Esophagus muscularis mucosa (tissue), 4 donors: Measurements from ENCODE around the gene FBRS. TPM values are rescaled to one million over a fixed set of nuclear protein-coding genes. Genes with fewer than 3 reads are reported as not detected.

Experiments used
- DNase-seq: peaks from one replicate; pipeline ENCODE4 v3.0.0-alpha.2; 2017; ENCODE audit errors: extremely low spot score
- H3K27ac ChIP-seq, 4 donors: fragments of 200-600 bp; sonication (generic); replicated peaks in 1 of 4; 1 replicate in 3 of 4; 2 replicates in 1 of 4; pipeline ENCODE4 v1.5.1; 2016 to 2019; ENCODE audit warnings: mild to moderate bottlenecking in 1 of 4
- H3K27me3 ChIP-seq, 4 donors: fragments of 200-600 bp; sonication (generic); one replicate each; pipeline versions ENCODE4 v1.5.1 to v1.6.0; 2016 to 2019
- H3K36me3 ChIP-seq, 4 donors: fragments of 200-600 bp; sonication (generic); one replicate each; pipeline ENCODE4 v1.5.1; 2016 to 2019
- H3K4me1 ChIP-seq, 4 donors: fragments of 200-600 bp; sonication (generic); one replicate each; pipeline ENCODE4 v1.5.1; 2016 to 2019
- H3K4me3 ChIP-seq, 4 donors: fragments of 200-600 bp; sonication (generic); 1 replicate in 2 of 4; 2 replicates in 2 of 4; pipeline ENCODE4 v1.5.1; 2016 to 2019; ENCODE audit warnings: mild to moderate bottlenecking in 4 of 4, moderate library complexity in 1 of 4
- H3K9me3 ChIP-seq, 4 donors: fragments of 200-600 bp; sonication (generic); 1 replicate in 3 of 4; 2 replicates in 1 of 4; pipeline ENCODE4 v1.5.1; 2016 to 2019
- EP300 ChIP-seq: sonication (generic); formaldehyde crosslinking; IDR thresholded peaks from one replicate; pipeline ENCODE4 v1.6.1; 2017; ENCODE audit warnings: antibody characterized with exemption
- POLR2A ChIP-seq: fragments of 450-650 bp; IDR thresholded peaks from one replicate; pipeline ENCODE4 v1.6.1; 2017; ENCODE audit warnings: antibody characterized with exemption, moderate library complexity, mild to moderate bottlenecking, low read depth
- POLR2AphosphoS5 ChIP-seq, 2 donors: sonication (generic); formaldehyde crosslinking; IDR thresholded peaks; one replicate each; pipeline ENCODE4 v1.6.1; 2017; ENCODE audit warnings: antibody characterized with exemption in 2 of 2
- WGBS: methylation state at CpG from one replicate; pipeline ENCODE4 v1.1.5; 2018; 5-methylcytosine and 5-hydroxymethylcytosine counted together
- intact Hi-C: fragments of 100-400 bp; cut with DNase I; formaldehyde crosslinking; loops from one replicate; pipeline ENCODE4 v1.15.1; 2023
- total RNA-seq, 4 donors: library from RNA; depleted of rRNA; stranded (reverse); fragments of >200 nt; gene quantifications; one replicate each; pipeline versions ENCODE4 v1.1.0 to v1.2.1, GENCODE V29; 2016
- TF ChIP-seq, protein P1 (sequence below), 3 experiments: fragments of 200-600 bp in 2 of 3; fragments of 450-650 bp in 1 of 3; sonication (generic) in 2 of 3; IDR thresholded peaks; one replicate each; pipeline ENCODE4 v1.5.1; 2017 to 2019; ENCODE audit warnings: antibody characterized with exemption in 3 of 3, mild to moderate bottlenecking in 2 of 3, moderate library complexity in 1 of 3

Gene FBRS
- total RNA-seq, 4 donors from 2014 or later: 26.2 to 63.4 (median 37.8) TPM

- H3K4me1 ChIP-seq: peaks cover 32 to 71% (median 65%) of the 10 kb centered on the region in 4 donors
Observed at GRCh38 chr16:30659507-30660423, 1.5 kb downstream of the FBRS start.

GRCh38 chr16:30660424-30661261 is 2.4 kb downstream of the FBRS start:
- H3K4me1 ChIP-seq: peaks cover 32 to 79% (median 68%) of the 10 kb centered on the region in 4 donors
- H3K36me3 ChIP-seq: peaks cover 40 to 65% (median 62%) of the 10 kb centered on the region in 4 donors
- H3K27ac ChIP-seq: peak overlapping the region; percentile 92 to 99 (median 98)

More at GRCh38 chr16:30659507-30660423, 1.5 kb downstream of the FBRS start:
- peak overlapping the region; percentile 92 to 99 (median 98) for H3K27ac ChIP-seq
- H3K36me3 ChIP-seq: peaks cover 40 to 65% (median 62%) of the 10 kb centered on the region in 4 donors
- no peak for TF ChIP-seq POLR2AphosphoS5 (IDR thresholded peaks at IDR 0.05)
- TF ChIP-seq, protein P1, sequence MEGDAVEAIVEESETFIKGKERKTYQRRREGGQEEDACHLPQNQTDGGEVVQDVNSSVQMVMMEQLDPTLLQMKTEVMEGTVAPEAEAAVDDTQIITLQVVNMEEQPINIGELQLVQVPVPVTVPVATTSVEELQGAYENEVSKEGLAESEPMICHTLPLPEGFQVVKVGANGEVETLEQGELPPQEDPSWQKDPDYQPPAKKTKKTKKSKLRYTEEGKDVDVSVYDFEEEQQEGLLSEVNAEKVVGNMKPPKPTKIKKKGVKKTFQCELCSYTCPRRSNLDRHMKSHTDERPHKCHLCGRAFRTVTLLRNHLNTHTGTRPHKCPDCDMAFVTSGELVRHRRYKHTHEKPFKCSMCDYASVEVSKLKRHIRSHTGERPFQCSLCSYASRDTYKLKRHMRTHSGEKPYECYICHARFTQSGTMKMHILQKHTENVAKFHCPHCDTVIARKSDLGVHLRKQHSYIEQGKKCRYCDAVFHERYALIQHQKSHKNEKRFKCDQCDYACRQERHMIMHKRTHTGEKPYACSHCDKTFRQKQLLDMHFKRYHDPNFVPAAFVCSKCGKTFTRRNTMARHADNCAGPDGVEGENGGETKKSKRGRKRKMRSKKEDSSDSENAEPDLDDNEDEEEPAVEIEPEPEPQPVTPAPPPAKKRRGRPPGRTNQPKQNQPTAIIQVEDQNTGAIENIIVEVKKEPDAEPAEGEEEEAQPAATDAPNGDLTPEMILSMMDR (IDR thresholded peaks at IDR 0.05): no peak
- TF ChIP-seq EP300: no peak
- no peak for TF ChIP-seq POLR2A
- no peaks in the 10 kb centered on the region for H3K9me3 ChIP-seq
- peak overlapping the region; percentile 71 to 95 (median 90) for H3K4me3 ChIP-seq
- DNase-seq: no peak
- H3K27me3 ChIP-seq: no peaks in the 10 kb centered on the region
- WGBS: under 1% methylated on average over 17 of the region's 84 CpGs
- intact Hi-C loops: loop anchor here (5.0 kb wide), 1 partner anchor 38 kb away; the partner anchor contains the start of gene SRCAP

DNA sequence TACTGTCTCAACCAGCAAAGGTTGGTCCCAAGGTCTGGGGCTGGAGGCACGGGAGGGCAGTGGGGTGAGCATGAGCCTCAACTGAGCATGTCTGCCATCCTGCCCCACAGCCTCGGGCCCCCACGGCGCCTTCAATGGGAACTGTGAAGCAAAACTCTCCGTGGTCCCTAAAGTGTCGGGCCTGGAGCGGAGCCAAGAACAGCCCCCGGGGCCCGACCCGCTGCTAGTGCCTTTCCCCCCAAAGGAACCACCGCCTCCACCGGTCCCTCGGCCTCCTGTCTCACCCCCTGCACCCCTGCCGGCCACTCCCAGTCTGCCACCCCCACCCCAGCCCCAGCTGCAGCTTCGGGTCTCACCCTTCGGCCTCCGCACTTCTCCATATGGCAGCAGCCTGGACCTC is 4.2 kb downstream of the FBRS start:
- H3K36me3 ChIP-seq: peaks cover 49 to 68% (median 67%) of the 10 kb centered on the region in 4 donors
- 85% methylated on average over 17 of the region's 17 CpGs for WGBS
- no peaks in the 10 kb centered on the region for H3K27me3 ChIP-seq
- H3K4me1 ChIP-seq: peaks cover 24 to 75% (median 55%) of the 10 kb centered on the region in 4 donors
- peak overlapping the region in 1 of 4 donors; percentile 10 for H3K27ac ChIP-seq
- no peak overlapping the region for H3K4me3 ChIP-seq
- TF ChIP-seq POLR2A (no peak), POLR2AphosphoS5 (IDR thresholded peaks at IDR 0.05) (no peak)
- TF ChIP-seq, protein P1 (IDR thresholded peaks at IDR 0.05): no peak
- no peak for DNase-seq
- intact Hi-C loops: loop anchor here (5.0 kb wide), 1 partner anchor 35 kb away; the partner anchor contains the start of gene SRCAP
- no peaks in the 10 kb centered on the region for H3K9me3 ChIP-seq

More at GRCh38 chr16:30660424-30661261, 2.4 kb downstream of the FBRS start:
- no peak for TF ChIP-seq POLR2AphosphoS5 (IDR thresholded peaks at IDR 0.05)
- no peak for TF ChIP-seq EP300
- TF ChIP-seq POLR2A: no peak
- TF ChIP-seq, protein P1 (IDR thresholded peaks at IDR 0.05): no peak
- no peaks in the 10 kb centered on the region for H3K27me3 ChIP-seq
- no peaks in the 10 kb centered on the region for H3K9me3 ChIP-seq
- H3K4me3 ChIP-seq: peak overlapping the region; percentile 71 to 95 (median 90)
- DNase-seq: no peak
- 46% methylated on average over 21 of the region's 21 CpGs for WGBS
- intact Hi-C loops: loop anchor here (5.0 kb wide), 1 partner anchor 37 kb away; the partner anchor contains the start of gene SRCAP

DNA sequence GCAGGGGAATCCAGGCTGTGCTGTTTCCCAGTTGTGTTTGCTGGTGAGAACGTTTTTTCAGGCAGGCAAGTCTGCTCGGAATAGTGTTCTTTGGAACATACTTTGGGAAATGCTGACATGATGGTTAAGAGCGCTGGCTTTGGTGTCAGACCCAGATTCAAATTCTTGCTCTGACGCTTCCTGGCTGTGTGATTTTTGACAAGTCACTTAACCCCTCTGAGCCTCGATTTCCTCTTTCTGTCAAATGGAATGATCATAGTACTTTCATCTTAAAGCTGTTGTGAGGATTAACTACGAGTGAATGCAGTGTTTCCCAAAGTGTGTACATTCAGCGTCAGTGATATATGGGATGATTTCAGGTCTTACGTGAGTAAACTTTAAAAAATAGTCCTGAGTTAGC is 4.8 kb downstream of the FBRS start:
- Histone ChIP-seq H3K4me1 (peaks cover 23 to 72% (median 53%) of the 10 kb centered on the region in 4 donors), H3K36me3 (peaks cover 55 to 74% (median 73%) of the 10 kb centered on the region in 4 donors)
- intact Hi-C loops: loop anchor here (5.0 kb wide), 1 partner anchor 34 kb away; the partner anchor contains the start of gene SRCAP

More for the DNA sequence above, 4.8 kb downstream of the FBRS start:
- Histone ChIP-seq H3K27ac (no peak overlapping the region), H3K4me3 (no peak overlapping the region), H3K27me3 (no peaks in the 10 kb centered on the region), H3K9me3 (no peaks in the 10 kb centered on the region)
- no peak for DNase-seq
- TF ChIP-seq EP300 (no peak), POLR2A (no peak), POLR2AphosphoS5 (IDR thresholded peaks at IDR 0.05) (no peak)
- TF ChIP-seq, protein P1 (IDR thresholded peaks at IDR 0.05): no peak
- 79% methylated on average over 8 of the region's 8 CpGs for WGBS
